ENCODE results near the gene VGLL2.

DNA sequence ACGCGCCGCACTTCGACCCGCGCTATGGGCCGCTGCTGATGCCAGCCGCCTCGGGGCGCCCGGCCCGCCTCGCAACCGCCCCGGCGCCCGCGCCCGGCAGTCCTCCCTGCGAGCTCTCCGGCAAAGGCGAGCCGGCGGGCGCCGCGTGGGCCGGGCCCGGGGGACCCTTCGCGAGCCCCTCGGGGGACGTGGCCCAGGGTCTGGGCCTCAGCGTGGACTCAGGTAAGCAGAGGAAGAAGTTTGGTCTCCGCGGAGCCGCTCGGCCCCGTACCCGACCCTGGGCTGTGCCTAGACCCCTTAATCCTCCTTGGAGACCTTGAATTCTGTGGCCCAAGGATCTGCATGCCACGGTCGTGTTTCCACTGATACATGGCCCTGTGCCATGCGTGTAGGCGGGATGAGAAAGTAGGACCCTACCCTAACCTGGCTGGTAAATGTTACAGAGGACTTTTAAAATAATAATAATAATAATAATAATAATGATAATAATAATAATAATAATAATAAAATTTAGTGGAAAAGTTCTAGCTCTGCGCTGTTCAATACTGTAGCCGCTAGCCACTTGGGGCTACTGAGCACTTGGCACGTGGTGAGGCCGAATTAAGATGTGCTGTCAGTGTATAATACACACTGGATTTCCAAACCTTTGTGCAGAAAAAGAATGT lies 5.6 kb downstream of the VGLL2 start:
- TF ChIP-seq POLR2A (IDR thresholded peaks at IDR 0.05; ENCODE audit: low read depth) (no peak), CTCF (IDR thresholded peaks at IDR 0.05) (no peak), EP300 (IDR thresholded peaks at IDR 0.05) (no peak)
